BE2C (cell line): Measurements from ENCODE around the gene NUMA1.

ENCODE experiments used
- DNase-seq: peaks from one replicate; pipeline ENCODE4 v3.0.0-alpha.2; 2020
- H3K27me3 ChIP-seq: fragments of 250-450 bp; sonication (Bioruptor Pico); 2 replicates; pipeline ENCODE4 v1.5.1; 2020; ENCODE audit warnings: mild to moderate bottlenecking
- H3K36me3 ChIP-seq: fragments of 250-450 bp; sonication (Bioruptor Pico); 2 replicates; pipeline ENCODE4 v1.5.1; 2020; ENCODE audit warnings: mild to moderate bottlenecking
- H3K4me1 ChIP-seq: fragments of 250-450 bp; sonication (Bioruptor Pico); 2 replicates; pipeline ENCODE4 v1.5.1; 2020
- H3K4me3 ChIP-seq: 2 replicates; pipeline ENCODE4 v1.5.1; 2011; ENCODE audit warnings: low read depth, low read length
- H3K9me3 ChIP-seq: fragments of 250-450 bp; sonication (Bioruptor Pico); 2 replicates; pipeline ENCODE4 v1.5.1; 2020
- TF ChIP-seq, protein P1 (sequence below): IDR thresholded peaks from 2 replicates; pipeline ENCODE4 v1.5.1; 2012; ENCODE audit warnings: mild to moderate bottlenecking, low read depth, low read length

The NUMA1 gene

GRCh38 chr11:72024069-72024754 is 56.1 kb downstream of the NUMA1 start:
- 0 out of 2 replicates have a peak, but pooled peaks cover 2% of the 10 kb centered on the region for H3K4me1 ChIP-seq
- DNase-seq = no peak
- no peak overlapping the region for H3K4me3 ChIP-seq
- H3K36me3 ChIP-seq = peaks cover 97% of the 10 kb centered on the region
- H3K27me3 ChIP-seq = no peaks in the 10 kb centered on the region
- TF ChIP-seq, protein P1, sequence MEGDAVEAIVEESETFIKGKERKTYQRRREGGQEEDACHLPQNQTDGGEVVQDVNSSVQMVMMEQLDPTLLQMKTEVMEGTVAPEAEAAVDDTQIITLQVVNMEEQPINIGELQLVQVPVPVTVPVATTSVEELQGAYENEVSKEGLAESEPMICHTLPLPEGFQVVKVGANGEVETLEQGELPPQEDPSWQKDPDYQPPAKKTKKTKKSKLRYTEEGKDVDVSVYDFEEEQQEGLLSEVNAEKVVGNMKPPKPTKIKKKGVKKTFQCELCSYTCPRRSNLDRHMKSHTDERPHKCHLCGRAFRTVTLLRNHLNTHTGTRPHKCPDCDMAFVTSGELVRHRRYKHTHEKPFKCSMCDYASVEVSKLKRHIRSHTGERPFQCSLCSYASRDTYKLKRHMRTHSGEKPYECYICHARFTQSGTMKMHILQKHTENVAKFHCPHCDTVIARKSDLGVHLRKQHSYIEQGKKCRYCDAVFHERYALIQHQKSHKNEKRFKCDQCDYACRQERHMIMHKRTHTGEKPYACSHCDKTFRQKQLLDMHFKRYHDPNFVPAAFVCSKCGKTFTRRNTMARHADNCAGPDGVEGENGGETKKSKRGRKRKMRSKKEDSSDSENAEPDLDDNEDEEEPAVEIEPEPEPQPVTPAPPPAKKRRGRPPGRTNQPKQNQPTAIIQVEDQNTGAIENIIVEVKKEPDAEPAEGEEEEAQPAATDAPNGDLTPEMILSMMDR = no peak
- H3K9me3 ChIP-seq = no peaks in the 10 kb centered on the region

DNA sequence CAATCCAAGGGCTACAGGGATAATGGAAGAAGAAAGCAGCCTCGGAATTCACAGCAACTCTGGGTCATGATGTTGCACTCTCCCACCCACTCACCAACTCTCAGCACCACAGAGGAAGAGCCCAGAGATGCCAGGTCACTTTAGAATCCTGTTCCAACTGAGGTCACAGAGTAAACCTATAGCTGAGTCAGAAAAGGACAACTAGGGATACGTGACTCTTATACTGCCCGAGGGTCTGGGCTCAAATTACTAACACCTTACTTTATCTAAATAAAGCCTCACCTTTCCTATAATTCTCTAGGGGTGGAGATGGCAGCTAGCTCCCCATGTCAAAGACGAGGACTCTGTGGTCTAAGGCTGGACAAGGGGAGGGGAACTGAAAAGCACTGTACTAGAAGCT is 57.0 kb downstream of the NUMA1 start:
- TF ChIP-seq, protein P1 = no peak
- DNase-seq = no peak
- Histone ChIP-seq H3K27me3 (no peaks in the 10 kb centered on the region), H3K9me3 (no peaks in the 10 kb centered on the region), H3K4me3 (no peak overlapping the region), H3K4me1 (0 out of 2 replicates have a peak, but pooled peaks cover 2% of the 10 kb centered on the region), H3K36me3 (peaks cover 98% of the 10 kb centered on the region)

- no peak overlapping the region for H3K4me3 ChIP-seq
- no peaks in the 10 kb centered on the region for H3K27me3 ChIP-seq
- TF ChIP-seq, protein P1 = no peak
- no peaks in the 10 kb centered on the region for H3K4me1 ChIP-seq
- DNase-seq = no peak
- peaks cover 98% of the 10 kb centered on the region for H3K36me3 ChIP-seq
- no peaks in the 10 kb centered on the region for H3K9me3 ChIP-seq
These were observed 62.2 kb downstream of the NUMA1 start for GRCh38 chr11:72018171-72018570.

DNA sequence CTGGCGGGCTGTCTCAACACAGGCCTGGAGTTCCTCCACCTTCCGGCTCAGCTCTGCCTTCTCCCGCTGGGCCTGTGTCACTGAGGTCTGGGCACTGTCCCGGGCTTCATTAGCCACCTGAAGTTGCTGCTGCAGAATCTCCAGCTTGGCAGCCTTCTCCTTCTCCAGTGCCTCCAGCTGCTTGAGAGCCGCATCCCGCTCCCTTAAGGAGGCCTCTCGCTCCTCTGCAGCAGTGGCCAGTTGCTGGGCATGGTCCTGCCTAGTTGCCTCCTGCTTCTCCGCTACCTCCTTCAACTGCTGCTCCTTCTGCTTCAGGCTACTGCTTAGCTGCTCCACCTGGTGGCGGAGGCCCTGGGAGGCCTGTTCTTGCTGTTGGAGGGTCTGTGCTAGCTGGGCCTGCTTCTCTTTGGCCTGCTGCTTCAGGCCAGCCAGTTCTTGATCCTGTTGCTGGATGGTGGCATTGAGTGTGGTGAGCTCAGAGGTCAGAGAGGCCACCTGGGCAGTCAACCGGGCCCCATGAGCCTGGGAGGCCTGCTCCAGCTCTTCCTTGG is 64.8 kb downstream of the NUMA1 start:
- TF ChIP-seq, protein P1 = peak; percentile 51
- Histone ChIP-seq H3K4me1 (no peaks in the 10 kb centered on the region), H3K36me3 (peaks cover 98% of the 10 kb centered on the region), H3K9me3 (no peaks in the 10 kb centered on the region), H3K27me3 (no peaks in the 10 kb centered on the region), H3K4me3 (no peak overlapping the region)
- DNase-seq = peak; percentile 63

DNA sequence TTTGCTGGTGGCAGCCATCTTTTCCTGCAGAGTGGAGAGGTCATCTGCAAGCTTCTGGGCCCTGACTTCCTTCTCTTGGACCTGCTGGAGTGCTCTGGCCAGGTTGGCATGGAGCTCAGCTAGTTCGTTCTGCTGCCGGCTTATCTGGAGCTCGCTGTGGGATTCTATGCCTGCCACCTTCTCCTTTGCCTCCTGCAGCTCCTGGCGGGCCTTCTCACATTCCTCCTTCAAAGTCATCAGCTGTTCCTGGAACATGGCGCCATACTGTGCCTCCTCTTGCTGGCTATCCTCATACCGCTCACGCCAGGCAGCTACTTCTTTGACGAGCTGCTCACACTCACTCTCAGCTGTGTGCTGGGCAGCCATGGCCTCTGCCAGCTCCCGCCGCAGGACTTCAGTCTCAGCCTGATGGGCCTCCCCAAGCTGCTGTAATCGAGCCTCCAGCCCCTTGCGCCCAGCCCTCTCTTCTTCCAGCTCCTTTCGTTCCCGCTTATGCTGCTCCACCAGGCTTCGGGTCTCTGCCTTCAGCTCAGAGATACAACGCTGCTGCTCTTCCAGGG is 65.5 kb downstream of the NUMA1 start:
- no peaks in the 10 kb centered on the region for H3K27me3 ChIP-seq
- no peak for DNase-seq
- peaks cover 96% of the 10 kb centered on the region for H3K36me3 ChIP-seq
- H3K9me3 ChIP-seq = no peaks in the 10 kb centered on the region
- TF ChIP-seq, protein P1 = no peak
- no peak overlapping the region for H3K4me3 ChIP-seq
- no peaks in the 10 kb centered on the region for H3K4me1 ChIP-seq
